Ishikawa (cell line): ENCODE measurements around the gene C4orf50.

Experiments used
- CEBPB ChIP-seq: IDR thresholded peaks from 2 replicates; pipeline ENCODE4 v1.6.1; 2012
- CREB1 ChIP-seq: IDR thresholded peaks from 2 replicates; pipeline ENCODE4 v1.6.1; 2012; ENCODE audit warnings: low read depth
- EGR1 ChIP-seq: IDR thresholded peaks from 2 replicates; pipeline ENCODE4 v1.6.1; 2012
- EP300 ChIP-seq: IDR thresholded peaks from 2 replicates; pipeline ENCODE4 v1.6.1; 2012; ENCODE audit warnings: borderline replicate concordance
- FOXM1 ChIP-seq: IDR thresholded peaks from 2 replicates; pipeline ENCODE4 v1.6.1; 2012; ENCODE audit warnings: low read depth, borderline replicate concordance
- MAX ChIP-seq: IDR thresholded peaks from 2 replicates; pipeline ENCODE4 v1.6.1; 2012
- NFIC ChIP-seq: IDR thresholded peaks from 2 replicates; pipeline ENCODE4 v1.6.1; 2012
- RAD21 ChIP-seq: IDR thresholded peaks from 2 replicates; pipeline ENCODE4 v1.6.1; 2012; ENCODE audit warnings: low read depth
- REST ChIP-seq: IDR thresholded peaks from 2 replicates; pipeline ENCODE4 v1.6.1; 2012; ENCODE audit warnings: low read depth, mild to moderate bottlenecking
- TAF1 ChIP-seq: IDR thresholded peaks from 2 replicates; pipeline ENCODE4 v1.6.1; 2012; ENCODE audit warnings: low read depth, mild to moderate bottlenecking
- TCF12 ChIP-seq: IDR thresholded peaks from 2 replicates; pipeline ENCODE4 v1.6.1; 2012; ENCODE audit warnings: low read depth
- TEAD4 ChIP-seq: IDR thresholded peaks from 2 replicates; pipeline ENCODE4 v1.6.1; 2012
- USF1 ChIP-seq: IDR thresholded peaks from 2 replicates; pipeline ENCODE4 v1.6.1; 2012
- YY1 ChIP-seq: IDR thresholded peaks from 2 replicates; pipeline ENCODE4 v1.6.1; 2012; ENCODE audit warnings: low read depth
- ZBTB7A ChIP-seq: IDR thresholded peaks from 2 replicates; pipeline ENCODE4 v1.6.1; 2012; ENCODE audit warnings: low read depth

The C4orf50 gene

GRCh38 chr4:5919044-5919443, 99.2 kb downstream of the C4orf50 start:
- no peak for TF ChIP-seq TEAD4
- TF ChIP-seq USF1: no peak
- TF ChIP-seq NFIC: no peak

- TF ChIP-seq NFIC (no peak), TCF12 (no peak), EGR1 (no peak), ZBTB7A (no peak), REST (no peak), FOXM1 (no peak), EP300 (no peak), USF1 (no peak), MAX (no peak), CEBPB (no peak), YY1 (no peak)
Observed at GRCh38 chr4:5918331-5918985, 99.8 kb downstream of the C4orf50 start.

- TF ChIP-seq CEBPB: no peak
- TF ChIP-seq YY1: no peak
- no peak for TF ChIP-seq CREB1
- TF ChIP-seq NFIC: no peak
- no peak for TF ChIP-seq TAF1
- no peak for TF ChIP-seq RAD21
- TF ChIP-seq TEAD4: no peak
- TF ChIP-seq ZBTB7A: no peak
- TF ChIP-seq MAX: no peak
- TF ChIP-seq FOXM1: no peak
Observed at GRCh38 chr4:5917672-5918071, 100.6 kb downstream of the C4orf50 start.

- no peak for TF ChIP-seq ZBTB7A
- no peak for TF ChIP-seq EGR1
- no peak for TF ChIP-seq REST
- TF ChIP-seq TAF1: no peak
- no peak for TF ChIP-seq USF1
- TF ChIP-seq CREB1: no peak
- no peak for TF ChIP-seq RAD21
- no peak for TF ChIP-seq MAX
- no peak for TF ChIP-seq YY1
- TF ChIP-seq FOXM1: no peak
- no peak for TF ChIP-seq TEAD4
- no peak for TF ChIP-seq CEBPB
- TF ChIP-seq NFIC: no peak
- no peak for TF ChIP-seq EP300
- no peak for TF ChIP-seq TCF12
Observed at GRCh38 chr4:5916229-5916628, 102.0 kb downstream of the C4orf50 start.

- TF ChIP-seq YY1 (no peak), REST (no peak), CREB1 (no peak), USF1 (no peak), FOXM1 (no peak), RAD21 (no peak), EP300 (no peak), TAF1 (no peak), TCF12 (no peak), TEAD4 (no peak), MAX (no peak), NFIC (no peak), EGR1 (no peak), ZBTB7A (no peak), CEBPB (no peak)
Observed at GRCh38 chr4:5913454-5913853, 104.8 kb downstream of the C4orf50 start.
